H1 (cell line): ENCODE results near the gene SLC20A1. TPM values are rescaled to one million over a fixed set of nuclear protein-coding genes. Genes with fewer than 3 reads are reported as not detected.
A peak's percentile ranks its signal among the peaks of the same experiment; 100 is the strongest.

Experiments
- CTCF ChIA-PET: fragments of 300-600 bp; sonication (Branson Sonifier 250); formaldehyde crosslinking; loops from one replicate; lab custom pipeline; 2021; ENCODE audit not compliant: partially characterized antibody; lab: Charles Lee
- POLR2A ChIA-PET: fragments of 300-600 bp; sonication (Branson Sonifier 250); formaldehyde crosslinking; loops from one replicate; lab custom pipeline; 2021; ENCODE audit warnings: inconsistent platforms; ENCODE audit not compliant: partially characterized antibody; lab: Charles Lee
- DNase-seq, 2 experiments: peaks; one replicate each; pipeline versions ENCODE4 v3.0.0 to v3.0.0-alpha.2; 2010 to 2022; ENCODE audit warnings: low spot score in 2 of 2, low read depth in 1 of 2, mixed read lengths in 1 of 2
- FAIRE-seq: peaks from 2 replicates; lab custom pipeline; 2011; peaks lifted over from hg19 to GRCh38; lab: Jason Lieb, UNC
- H2AFZ ChIP-seq: 2 replicates; pipeline ENCODE4 v1.8.1; 2012; ENCODE audit warnings: low read length, inconsistent platforms
- H2AK5ac ChIP-seq: 2 replicates; pipeline ENCODE4 v1.6.1; 2013; ENCODE audit warnings: low read depth, low read length
- H2BK120ac ChIP-seq: replicated peaks from 2 replicates; pipeline ENCODE3; 2013; ENCODE audit warnings: low read depth, low read length, inconsistent platforms
- H2BK12ac ChIP-seq: 2 replicates; pipeline ENCODE4 v1.6.1; 2013; ENCODE audit warnings: low read depth, low read length
- H2BK15ac ChIP-seq: 2 replicates; pipeline ENCODE4 v1.6.1; 2013; ENCODE audit warnings: low read length
- H2BK20ac ChIP-seq: 2 replicates; pipeline ENCODE4 v1.6.1; 2013; ENCODE audit warnings: low read length
- H2BK5ac ChIP-seq: 2 replicates; pipeline ENCODE4 v1.6.1; 2013; ENCODE audit warnings: low read depth, low read length
- H3K14ac ChIP-seq: 2 replicates; pipeline ENCODE4 v1.6.1; 2013; ENCODE audit warnings: inconsistent platforms; ENCODE audit not compliant: insufficient read length
- H3K18ac ChIP-seq: 2 replicates; pipeline ENCODE4 v1.6.1; 2013; ENCODE audit warnings: low read length; ENCODE audit errors: extremely low read depth
- H3K23ac ChIP-seq: 2 replicates; pipeline ENCODE4 v1.6.1; 2013; ENCODE audit warnings: inconsistent platforms; ENCODE audit not compliant: insufficient read length
- H3K23me2 ChIP-seq: 2 replicates; pipeline ENCODE4 v1.6.1; 2013; ENCODE audit warnings: low read depth, low read length
- H3K27ac ChIP-seq: 2 replicates; pipeline ENCODE4 v1.6.1; 2011; ENCODE audit warnings: low read depth, low read length, inconsistent platforms
- H3K27me3 ChIP-seq, 4 experiments: replicated peaks in 1 of 4; 1 replicate in 1 of 4; 2 replicates in 3 of 4; pipeline versions ENCODE4 v1.6.1 to v1.8.1; 2011 to 2013; ENCODE audit warnings: low read length in 3 of 4, mild to moderate bottlenecking in 3 of 4, inconsistent platforms in 2 of 4, mixed read lengths in 2 of 4, moderate library complexity in 1 of 4; ENCODE audit not compliant: control insufficient read depth in 3 of 4, insufficient read depth in 3 of 4; ENCODE audit errors: extremely low read depth in 1 of 4
- H3K36me3 ChIP-seq, 4 experiments: 2 replicates each; pipeline versions ENCODE4 v1.6.1 to v1.8.1; 2011 to 2013; ENCODE audit warnings: mild to moderate bottlenecking in 4 of 4, low read length in 3 of 4, moderate library complexity in 2 of 4, control low read depth in 1 of 4, inconsistent platforms in 1 of 4; ENCODE audit not compliant: insufficient read depth in 4 of 4, control insufficient read depth in 2 of 4
- H3K4ac ChIP-seq: replicated peaks from 2 replicates; pipeline ENCODE3; 2013; ENCODE audit warnings: low read length, low read depth, mixed read lengths, inconsistent platforms; ENCODE audit not compliant: insufficient read length
- H3K4me1 ChIP-seq, 4 experiments: replicated peaks in 1 of 4; 1 replicate in 1 of 4; 2 replicates in 3 of 4; pipeline versions ENCODE4 v1.6.1 to v1.8.1; 2011 to 2013; ENCODE audit warnings: low read length in 3 of 4, inconsistent platforms in 2 of 4, mixed read lengths in 1 of 4; ENCODE audit not compliant: insufficient read depth in 4 of 4, control insufficient read depth in 3 of 4
- H3K4me2 ChIP-seq, 2 experiments: 2 replicates each; pipeline versions ENCODE4 v1.6.1 to v1.8.1; 2011 to 2013; ENCODE audit warnings: low read depth in 2 of 2, low read length in 2 of 2, control low read depth in 1 of 2, inconsistent platforms in 1 of 2, mild to moderate bottlenecking in 1 of 2; ENCODE audit not compliant: insufficient read depth in 1 of 2
- H3K4me3 ChIP-seq, 4 experiments: fragments of 200-600, 300-600 bp in 1 of 4; sonication (generic), shearing (Covaris generic), sonication (Bioruptor Twin) in 1 of 4; 2 replicates each; pipeline versions ENCODE4 v1.5.1 to v1.8.1; 2011 to 2016; ENCODE audit warnings: low read length in 4 of 4, low read depth in 3 of 4, control low read depth in 2 of 4, inconsistent platforms in 2 of 4, mild to moderate bottlenecking in 2 of 4, mixed read lengths in 1 of 4, moderate library complexity in 1 of 4; ENCODE audit not compliant: insufficient read depth in 2 of 4; ENCODE audit errors: extremely low read depth in 1 of 4
- H3K56ac ChIP-seq: replicated peaks from 2 replicates; pipeline ENCODE3; 2013; ENCODE audit warnings: low read depth, mild to moderate bottlenecking, mixed read lengths, low read length, inconsistent platforms; ENCODE audit not compliant: insufficient read length
- H3K79me1 ChIP-seq: 2 replicates; pipeline ENCODE4 v1.6.1; 2013; ENCODE audit warnings: low read depth, low read length, control low read depth
- H3K79me2 ChIP-seq, 2 experiments: 2 replicates each; pipeline versions ENCODE4 v1.6.1 to v1.8.1; 2012 to 2013; ENCODE audit warnings: low read length in 2 of 2, mild to moderate bottlenecking in 2 of 2, inconsistent platforms in 1 of 2; ENCODE audit not compliant: insufficient read depth in 2 of 2, control insufficient read depth in 1 of 2
- H3K9ac ChIP-seq, 4 experiments: replicated peaks in 1 of 4; 1 replicate in 1 of 4; 2 replicates in 3 of 4; pipeline versions ENCODE4 v1.6.1 to v1.8.1; 2011 to 2013; ENCODE audit warnings: low read depth in 3 of 4, low read length in 3 of 4, control low read depth in 2 of 4, mild to moderate bottlenecking in 2 of 4, moderate library complexity in 2 of 4, inconsistent platforms in 1 of 4; ENCODE audit errors: extremely low read depth in 1 of 4
- H3K9me3 ChIP-seq, 2 experiments: 2 replicates each; pipeline versions ENCODE4 v1.6.1 to v1.8.1; 2012 to 2013; ENCODE audit warnings: mild to moderate bottlenecking in 2 of 2, moderate library complexity in 2 of 2, control low read depth in 1 of 2, inconsistent platforms in 1 of 2, low read depth in 1 of 2, low read length in 1 of 2, mixed read lengths in 1 of 2; ENCODE audit not compliant: insufficient read depth in 2 of 2
- H4K20me1 ChIP-seq, 2 experiments: replicated peaks in 1 of 2; 2 replicates each; pipeline versions ENCODE3 to v1.8.1; 2011 to 2013; ENCODE audit warnings: inconsistent platforms in 2 of 2, low read length in 2 of 2, mild to moderate bottlenecking in 1 of 2; ENCODE audit not compliant: insufficient read depth in 2 of 2, control insufficient read depth in 1 of 2
- H4K5ac ChIP-seq: 2 replicates; pipeline ENCODE4 v1.6.1; 2013; ENCODE audit warnings: low read length, low read depth, mixed read lengths, inconsistent platforms; ENCODE audit not compliant: insufficient read length
- H4K8ac ChIP-seq: 2 replicates; pipeline ENCODE4 v1.8.0; 2013; ENCODE audit warnings: mild to moderate bottlenecking, moderate library complexity, low read length, inconsistent platforms; ENCODE audit not compliant: insufficient read depth; ENCODE audit errors: extremely low read depth
- H4K91ac ChIP-seq: replicated peaks from 2 replicates; pipeline ENCODE3; 2013; ENCODE audit warnings: low read length, mixed read lengths, inconsistent platforms; ENCODE audit not compliant: insufficient read length
- ATF2 ChIP-seq: IDR thresholded peaks from 2 replicates; pipeline ENCODE4 v1.6.1; 2012; ENCODE audit warnings: low read length, inconsistent platforms
- BCL11A ChIP-seq, 2 experiments: IDR thresholded peaks; one replicate each; pipeline ENCODE4 v1.6.1; 2011; ENCODE audit warnings: low read depth in 2 of 2, low read length in 2 of 2, mild to moderate bottlenecking in 2 of 2
- BRCA1 ChIP-seq: IDR thresholded peaks from 2 replicates; pipeline ENCODE4 v1.6.1; 2012; ENCODE audit warnings: low read depth, low read length, improper control_type of control experiment
- CBX8 ChIP-seq: fragments of 300-800, 300-1000 bp; sonication (generic); IDR thresholded peaks from 2 replicates; pipeline ENCODE4 v1.7.1; 2016; ENCODE audit warnings: low read depth, low read length, borderline replicate concordance
- CEBPB ChIP-seq: IDR thresholded peaks from 2 replicates; pipeline ENCODE4 v1.6.1; 2012; ENCODE audit warnings: low read depth, low read length
- EP300 ChIP-seq, 2 experiments: IDR thresholded peaks; 1 replicate in 1 of 2; 2 replicates in 1 of 2; pipeline ENCODE4 v1.6.1; 2011 to 2012; ENCODE audit warnings: low read depth in 2 of 2, low read length in 2 of 2, mild to moderate bottlenecking in 2 of 2, borderline replicate concordance in 1 of 2, inconsistent platforms in 1 of 2, moderate library complexity in 1 of 2
- FOSL1 ChIP-seq: IDR thresholded peaks from 2 replicates; pipeline ENCODE4 v1.6.1; 2011; ENCODE audit warnings: mild to moderate bottlenecking, low read depth, low read length, moderate library complexity; ENCODE audit not compliant: insufficient read depth
- NANOG ChIP-seq: IDR thresholded peaks from 2 replicates; pipeline ENCODE4 v1.6.1; 2011; ENCODE audit warnings: low read length, low read depth, mild to moderate bottlenecking, inconsistent platforms; ENCODE audit not compliant: insufficient read depth, poor library complexity, severe bottlenecking
- POLR2AphosphoS5 ChIP-seq: IDR thresholded peaks from 2 replicates; pipeline ENCODE4 v1.6.1; 2011; ENCODE audit warnings: low read depth, low read length
- RXRA ChIP-seq: IDR thresholded peaks from 2 replicates; pipeline ENCODE4 v1.6.1; 2011; ENCODE audit warnings: low read depth, mild to moderate bottlenecking, low read length, moderate library complexity; ENCODE audit not compliant: insufficient read depth
- SRF ChIP-seq: IDR thresholded peaks from 2 replicates; pipeline ENCODE4 v1.6.1; 2011; ENCODE audit warnings: mild to moderate bottlenecking, low read depth, low read length, moderate library complexity
- TAF1 ChIP-seq: IDR thresholded peaks from 2 replicates; pipeline ENCODE4 v1.6.1; 2011; ENCODE audit warnings: mild to moderate bottlenecking, low read depth, low read length
- TBP ChIP-seq: IDR thresholded peaks from 2 replicates; pipeline ENCODE4 v1.6.1; 2011; ENCODE audit warnings: low read depth, low read length, improper control_type of control experiment
- WGBS, 2 experiments: shearing (Covaris generic) in 1 of 2; methylation state at CpG; one replicate each; pipeline versions ENCODE4 v1.1.6 to v1.1.7; 2013 to 2015; ENCODE audit warnings: low lambda C conversion rate in 2 of 2, mixed read lengths in 2 of 2, inconsistent platforms in 1 of 2, low coverage in 1 of 2, missing lambda C conversion rate in 1 of 2; ENCODE audit not compliant: insufficient replicate concordance in 2 of 2, insufficient coverage in 1 of 2, insufficient read length in 1 of 2; ENCODE audit errors: extremely low coverage in 1 of 2, missing lambda C conversion rate in 1 of 2; 5-methylcytosine and 5-hydroxymethylcytosine counted together
- polyA plus RNA-seq, 7 experiments: library from polyadenylated mRNA; depleted of rRNA in 3 of 7; stranded (reverse) in 5 of 7; unstranded in 2 of 7; fragments of >200 nt in 5 of 7; fragments of 200-250 nt in 2 of 7; gene quantifications; 1 replicate in 5 of 7; 2 replicates in 1 of 7; 4 replicates in 1 of 7; pipeline versions ENCODE4 v1.2.1 to v1.2.3, GENCODE V29; 2011 to 2013; ENCODE audit warnings: missing spikeins in 2 of 7, mixed read lengths in 2 of 7
- total RNA-seq: library from RNA; stranded (reverse); fragmentation: NEBNext Ultra II Directional; extraction: Animal tissue kit (Norgen Biotek cat#: 25700); gene quantifications from 2 replicates; pipeline ENCODE4 v1.2.1, GENCODE V29; 2021

SLC20A1 gene
- total and polyA plus RNA-seq, 2 of the 8 experiments (the other 6 are each of a cell fraction or from before 2014, with no cell fraction given), result 42.6 to 105 TPM

- FAIRE-seq (no peak), DNase-seq (peak in 1 of 2 experiments; percentile 35)
- H4K20me1 ChIP-seq, result no peaks in the 10 kb centered on the region
- peaks cover 0 to 6% (median 3%) of the 10 kb centered on the region in 4 experiments; a peak in 4 of 7 replicates for H3K4me1 ChIP-seq
- no peak overlapping the region for H3K9ac ChIP-seq
- H3K4ac ChIP-seq, result no peak overlapping the region
- H3K79me1 ChIP-seq, result no peaks in the 10 kb centered on the region
- H2BK120ac ChIP-seq, result no peak overlapping the region
- H3K4me2 ChIP-seq, result no peak overlapping the region
- ChIA-PET POLR2A (no interaction called here), CTCF (interaction anchor here (0.6 to 2.8 kb wide), 4 partner anchors 33 to 269 kb away, joined by 3 to 8 read pairs (median 4); no protein-coding TSS in a partner anchor)
- H3K36me3 ChIP-seq, result no peaks in the 10 kb centered on the region
- H3K23me2 ChIP-seq, result no peaks in the 10 kb centered on the region
- H2AK5ac ChIP-seq, result no peak overlapping the region
- H2AFZ ChIP-seq, result no peak overlapping the region
- H3K27me3 ChIP-seq, result no peaks in the 10 kb centered on the region
- no peak overlapping the region for H3K18ac ChIP-seq
- H2BK5ac ChIP-seq, result no peak overlapping the region
- no peak overlapping the region for H2BK15ac ChIP-seq
- no peak overlapping the region for H4K91ac ChIP-seq
- no peak overlapping the region for H3K56ac ChIP-seq
- no peak overlapping the region for H4K8ac ChIP-seq
- H3K4me3 ChIP-seq, result no peak overlapping the region
- no peak overlapping the region for H2BK12ac ChIP-seq
- no peaks in the 10 kb centered on the region for H3K9me3 ChIP-seq
- no peaks in the 10 kb centered on the region for H3K79me2 ChIP-seq
- H3K23ac ChIP-seq, result no peak overlapping the region
- H3K27ac ChIP-seq, result no peak overlapping the region
- 97% methylated on average over 12 of the region's 12 CpGs; no CpG with 5 or more reads in 1 of the 2 experiments for WGBS, 2 experiments
- H3K14ac ChIP-seq, result no peak overlapping the region
- no peak overlapping the region for H2BK20ac ChIP-seq
- no peak overlapping the region for H4K5ac ChIP-seq
- TF ChIP-seq FOSL1 (no peak), TAF1 (no peak), CBX8 (no peak), NANOG (no peak), BRCA1 (no peak), EP300 (IDR thresholded peaks at IDR 0.05; ENCODE audit: borderline replicate concordance in 1 of 2, low read depth in 2 of 2, low read length in 2 of 2) (no peak), POLR2AphosphoS5 (no peak), ATF2 (no peak), RXRA (no peak), TBP (no peak), BCL11A (IDR thresholded peaks at IDR 0.05; ENCODE audit: low read depth in 2 of 2, low read length in 2 of 2) (no peak), SRF (no peak), CEBPB (no peak)
Observed at GRCh38 chr2:112694182-112694581, 48.4 kb downstream of the SLC20A1 start.
